PC-9 (cell line): ENCODE measurements around the gene ECE1. TPM values are rescaled to one million over a fixed set of nuclear protein-coding genes. Genes with fewer than 3 reads are reported as not detected.

Experiments used
- BruUV-seq: library from RNA; stranded (reverse); fragments of 400-500 nt; replicated peaks from 2 replicates; lab custom pipeline; 2021; lab: Mats Ljungman, UMichigan
- CTCF ChIA-PET: fragments of 300-600 bp; sonication (Branson Sonifier 250); formaldehyde crosslinking; loops from one replicate; lab custom pipeline; 2022; ENCODE audit warnings: antibody characterized with exemption; lab: Charles Lee
- POLR2A ChIA-PET: fragments of 300-600 bp; sonication (Branson Sonifier 250); formaldehyde crosslinking; loops from one replicate; lab custom pipeline; 2022; ENCODE audit warnings: antibody characterized with exemption; ENCODE audit not compliant: unreplicated experiment; lab: Charles Lee
- DNase-seq, 2 experiments: peaks; one replicate each; pipeline versions ENCODE4 v3.0.0 to v3.0.0-alpha.2; 2015 to 2022; ENCODE audit warnings: mixed read lengths in 1 of 2
- H2AFZ ChIP-seq: fragments of 200-600 bp; sonication (generic); 2 replicates; pipeline ENCODE4 v1.8.1; 2017; ENCODE audit warnings: antibody characterized with exemption
- H3F3A ChIP-seq: fragments of 200-600 bp; sonication (generic); 2 replicates; pipeline ENCODE4 v1.8.1; 2017; ENCODE audit warnings: antibody characterized with exemption, mild to moderate bottlenecking, low read depth; ENCODE audit not compliant: insufficient read depth
- H3K27ac ChIP-seq: fragments of 200-600 bp; sonication (generic); 2 replicates; pipeline ENCODE4 v1.6.1; 2016; ENCODE audit warnings: mixed run types
- H3K27me3 ChIP-seq: fragments of 200-600 bp; sonication (generic); 2 replicates; pipeline ENCODE4 v1.6.1; 2016; ENCODE audit warnings: low read depth, mixed run types; ENCODE audit not compliant: insufficient read depth
- H3K36me3 ChIP-seq: fragments of 200-600 bp; sonication (generic); 2 replicates; pipeline ENCODE4 v1.6.1; 2016; ENCODE audit warnings: low read depth, mixed run types
- H3K4me1 ChIP-seq: fragments of 200-600 bp; sonication (generic); replicated peaks from 2 replicates; pipeline ENCODE4 v1.6.1; 2016; ENCODE audit warnings: mixed run types; ENCODE audit not compliant: insufficient read depth
- H3K4me2 ChIP-seq: fragments of 200-600 bp; sonication (generic); 2 replicates; pipeline ENCODE4 v1.6.1; 2017; ENCODE audit warnings: mixed run types
- H3K4me3 ChIP-seq: fragments of 200-600 bp; sonication (generic); 2 replicates; pipeline ENCODE4 v1.6.1; 2016; ENCODE audit warnings: mixed run types
- H3K79me2 ChIP-seq: fragments of 200-600 bp; sonication (generic); 2 replicates; pipeline ENCODE4 v1.6.1; 2017; ENCODE audit warnings: low read depth, mixed run types
- H3K9me2 ChIP-seq: fragments of 200-600 bp; sonication (generic); 2 replicates; pipeline ENCODE4 v1.8.1; 2017; ENCODE audit warnings: mild to moderate bottlenecking; ENCODE audit not compliant: insufficient read depth
- H3K9me3 ChIP-seq: fragments of 200-600 bp; sonication (generic); 2 replicates; pipeline ENCODE4 v1.8.1; 2016; ENCODE audit warnings: low read depth; ENCODE audit not compliant: insufficient read depth
- H4K20me1 ChIP-seq: fragments of 200-600 bp; sonication (generic); 2 replicates; pipeline ENCODE4 v1.8.1; 2017; ENCODE audit not compliant: insufficient read depth
- EZH2 ChIP-seq: fragments of 200-600 bp; sonication (generic); IDR thresholded peaks from 2 replicates; pipeline ENCODE4 v1.8.0; 2017; ENCODE audit warnings: antibody characterized with exemption, low read depth
- intact Hi-C: fragments of 100-400 bp; cut with micrococcal nuclease; formaldehyde crosslinking; loops from one replicate; pipeline ENCODE4 v1.10.0; 2022; ENCODE audit not compliant: unreplicated experiment
- total RNA-seq: library from RNA; stranded (reverse); gene quantifications from 2 replicates; pipeline ENCODE4 v1.2.3, GENCODE V29; 2021

Gene ECE1
- total RNA-seq, 1 experiment from 2014 or later, result 80.8 TPM

DNA sequence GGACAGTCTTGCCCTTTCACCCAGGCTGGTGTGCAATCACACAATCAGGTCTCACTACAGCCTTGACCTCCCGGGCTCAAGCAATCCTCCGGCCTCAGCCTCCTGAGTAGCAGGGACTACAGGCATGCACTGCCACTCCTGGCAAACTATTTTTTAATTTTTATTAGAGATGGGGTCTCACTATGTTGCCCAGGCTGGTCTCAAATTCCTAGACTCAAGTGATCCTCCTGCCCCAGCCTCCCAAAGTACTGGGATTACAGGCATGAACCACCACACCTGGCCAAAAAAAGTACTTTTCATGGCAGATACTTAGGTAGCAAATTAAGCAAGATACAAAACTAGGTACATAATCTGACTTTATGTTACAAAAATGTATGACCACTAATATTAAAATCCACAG lies 121.8 kb downstream of the ECE1 start:
- no peaks in the 10 kb centered on the region for H3F3A ChIP-seq
- H4K20me1 ChIP-seq, result peaks cover 28% of the 10 kb centered on the region
- no peaks in the 10 kb centered on the region for H3K4me1 ChIP-seq
- no peak overlapping the region for H2AFZ ChIP-seq
- BruUV-seq, result no TSS peak
- POLR2A ChIA-PET, result no interaction called here
- H3K4me2 ChIP-seq, result no peak overlapping the region
- DNase-seq, result no peak
- CTCF ChIA-PET, result no interaction called here
- H3K9me2 ChIP-seq, result no peaks in the 10 kb centered on the region
- peaks cover 4% of the 10 kb centered on the region; the same call in 1 of the 2 replicates for H3K36me3 ChIP-seq
- H3K79me2 ChIP-seq, result peaks cover 86% of the 10 kb centered on the region
- no peaks in the 10 kb centered on the region for H3K27me3 ChIP-seq
- TF ChIP-seq EZH2, result no peak
- no peak overlapping the region for H3K27ac ChIP-seq
- H3K9me3 ChIP-seq, result no peaks in the 10 kb centered on the region
- intact Hi-C loops, result no loop called here
- H3K4me3 ChIP-seq, result no peak overlapping the region

Other genes with a start within 250 kb of the ECE1 start
- gene EIF4G3, start 113.6 kb downstream of the ECE1 start, total RNA-seq, result 52.6 and 63.2 TPM in 2 replicates
- 19.2 and 23.6 TPM in 2 replicates for gene NBPF3, start 149.7 kb upstream of the ECE1 start, total RNA-seq
- not detected in 2 replicates for gene ALPL, start 219.0 kb upstream of the ECE1 start, total RNA-seq